HG03439 (cell line): ENCODE results near the gene RNF2.
"Not testable (repeated sequence)": the region's sequence is repeated elsewhere in the genome, so short reads cannot be mapped to it uniquely, and the experiment has no call there.

Experiments
- ATAC-seq: cut with Tn5 transposase; IDR thresholded peaks from one replicate; pipeline ENCODE4 v1.9.1; 2021; ENCODE audit warnings: mild to moderate bottlenecking, moderate library complexity; ENCODE audit not compliant: unreplicated experiment

The RNF2 gene

DNA sequence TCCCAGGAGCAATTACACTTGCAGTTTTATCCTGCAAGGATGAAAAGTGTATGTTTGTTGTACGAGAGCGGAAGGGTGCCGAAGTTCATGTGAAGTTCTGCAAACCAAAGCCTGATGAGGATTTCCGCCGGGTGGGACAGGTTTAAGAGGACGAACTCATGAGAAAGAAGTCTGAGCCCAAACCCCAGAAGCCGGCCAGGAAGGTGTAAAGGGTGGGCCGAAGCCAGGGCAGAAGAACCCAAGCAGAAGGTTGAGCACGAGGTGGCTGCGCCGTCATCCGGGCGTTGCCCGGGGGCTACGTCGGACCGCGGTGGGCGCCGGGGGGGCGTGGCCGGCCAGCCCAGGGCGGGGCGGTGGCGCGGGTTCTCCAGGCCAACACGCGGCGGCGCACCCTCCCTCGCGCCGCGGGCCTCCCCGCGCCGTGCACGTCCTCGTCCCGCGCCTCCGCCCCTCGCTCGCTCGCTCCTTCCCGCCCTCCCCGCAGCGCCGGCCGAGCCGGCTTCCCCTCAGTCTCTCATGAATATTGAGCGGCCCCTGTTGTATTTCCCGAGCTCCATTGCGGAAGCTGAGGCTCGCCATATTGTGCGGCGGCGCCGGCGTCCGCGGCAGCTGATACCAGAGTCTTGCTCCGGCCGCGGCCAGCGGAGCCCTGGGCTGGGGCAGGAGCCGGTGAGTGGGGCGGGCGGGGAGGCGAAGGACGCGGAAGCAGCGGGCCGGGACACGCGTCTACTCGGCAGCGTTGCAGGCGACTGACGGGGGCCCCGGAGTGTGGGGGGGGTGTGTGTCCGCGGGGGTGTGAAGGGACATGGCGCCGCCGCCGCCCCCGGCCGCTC is at the start of gene RNF2:
RNF2 (plus strand) TSS at position 578 of the 833 bp plus-strand sequence. CDS start 41,996 bp downstream, outside the sequence.
- ATAC-seq, result peak; percentile 82

DNA sequence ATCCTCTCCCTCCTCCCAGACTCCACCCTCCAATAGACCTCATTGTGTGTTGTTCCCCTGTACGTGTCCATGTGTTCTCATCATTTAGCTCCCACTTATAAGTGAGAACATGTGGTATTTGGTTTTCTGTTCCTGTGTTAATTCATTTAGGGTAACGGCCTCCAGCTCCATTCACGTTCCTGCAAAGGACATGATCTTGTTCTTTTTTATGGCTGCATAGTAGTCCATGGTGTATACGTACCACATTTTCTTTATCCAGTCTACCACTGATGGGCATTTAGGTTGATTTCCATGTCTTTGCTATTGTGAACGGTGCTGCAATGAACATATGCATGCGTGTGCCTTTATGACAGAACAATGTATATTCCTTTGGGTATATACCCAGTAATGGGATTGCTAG is 45.4 kb upstream of the RNF2 start:
- ATAC-seq, result not testable (repeated sequence)

DNA sequence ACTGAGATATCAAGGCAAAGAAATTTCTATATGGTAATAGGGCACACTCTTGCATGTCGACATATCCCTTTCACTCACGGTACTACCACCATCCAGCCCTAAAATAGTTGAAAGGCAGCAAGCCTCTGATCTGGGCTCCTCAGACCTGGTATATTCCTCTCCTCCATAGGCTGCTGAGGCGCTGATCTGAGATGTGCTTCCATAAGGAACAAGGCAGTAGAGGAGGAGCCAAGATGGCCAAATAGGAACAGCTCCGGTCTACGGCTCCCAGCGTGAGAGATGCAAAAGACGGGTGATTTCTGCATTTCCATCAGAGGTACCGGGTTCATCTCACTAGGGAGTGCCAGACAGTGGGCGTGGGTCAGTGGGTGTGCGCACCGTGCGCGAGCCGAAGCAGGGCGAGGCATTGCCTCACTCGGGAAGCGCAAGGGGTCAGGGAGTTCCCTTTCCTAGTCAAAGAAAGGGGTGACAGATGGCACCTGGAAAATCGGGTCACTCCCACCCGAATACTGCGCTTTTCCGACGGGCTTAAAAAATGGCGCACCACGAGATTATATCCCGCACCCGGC is 44.0 kb upstream of the RNF2 start:
- ATAC-seq, result not testable (repeated sequence)

DNA sequence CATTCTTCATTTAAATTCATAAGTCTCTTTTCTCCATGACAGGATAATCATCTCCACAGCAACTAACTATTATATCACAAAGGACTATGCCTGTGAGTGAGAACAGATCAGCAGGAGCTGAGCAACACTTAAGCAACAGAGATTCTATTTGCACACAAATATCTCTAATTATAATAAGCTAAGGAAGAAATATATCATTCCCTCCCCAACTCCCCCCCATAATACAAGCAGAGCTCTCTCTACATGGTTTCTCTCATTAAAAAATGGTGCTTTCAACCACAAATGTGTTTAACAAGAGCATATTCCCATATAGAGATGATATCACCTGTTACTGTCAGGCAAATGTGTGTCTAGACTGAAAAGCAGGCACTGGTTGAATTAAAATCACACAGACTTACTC is 36.5 kb upstream of the RNF2 start:
- no peak for ATAC-seq

GRCh38 chr1:185010361-185010760 is 35.0 kb upstream of the RNF2 start:
- ATAC-seq, result no peak

DNA sequence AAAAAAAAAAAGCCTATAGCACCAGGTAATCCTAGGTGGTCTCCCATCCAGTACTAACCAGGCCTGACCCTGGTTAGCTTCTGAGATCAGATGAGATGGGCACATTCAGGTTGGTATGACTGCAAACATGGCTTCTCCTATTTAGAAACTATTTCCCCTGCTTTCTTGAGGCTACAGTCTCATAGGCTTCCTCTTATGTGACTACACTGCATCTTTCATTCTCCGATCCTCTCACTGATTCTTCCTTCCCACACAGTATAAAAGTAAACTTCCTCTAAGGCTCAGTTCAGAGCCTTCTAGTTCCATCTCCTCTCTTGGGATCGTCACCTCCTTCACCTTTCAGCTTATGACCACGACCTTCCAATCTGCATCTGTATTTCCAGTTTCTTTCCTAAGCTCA is 30.4 kb upstream of the RNF2 start:
- ATAC-seq, result no peak

DNA sequence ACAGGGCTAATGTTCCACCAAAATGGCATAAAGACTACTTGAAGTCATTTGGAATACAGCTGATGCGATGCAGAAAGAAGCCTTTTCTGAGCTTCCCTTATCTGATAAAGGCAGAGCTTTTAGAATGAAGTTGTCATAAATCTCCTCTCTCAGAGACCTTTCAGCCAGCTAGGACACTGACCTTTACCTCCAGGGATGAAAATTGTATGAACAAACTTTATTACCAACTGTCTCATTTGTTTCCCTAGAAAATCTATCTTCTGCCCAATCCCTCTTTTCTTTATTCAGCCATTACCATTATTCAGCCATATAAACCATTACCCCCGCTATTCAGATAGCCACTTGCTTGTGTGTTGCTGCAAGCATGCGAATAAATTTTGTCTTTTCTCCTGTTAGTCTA is 29.7 kb upstream of the RNF2 start:
- ATAC-seq, result no peak

DNA sequence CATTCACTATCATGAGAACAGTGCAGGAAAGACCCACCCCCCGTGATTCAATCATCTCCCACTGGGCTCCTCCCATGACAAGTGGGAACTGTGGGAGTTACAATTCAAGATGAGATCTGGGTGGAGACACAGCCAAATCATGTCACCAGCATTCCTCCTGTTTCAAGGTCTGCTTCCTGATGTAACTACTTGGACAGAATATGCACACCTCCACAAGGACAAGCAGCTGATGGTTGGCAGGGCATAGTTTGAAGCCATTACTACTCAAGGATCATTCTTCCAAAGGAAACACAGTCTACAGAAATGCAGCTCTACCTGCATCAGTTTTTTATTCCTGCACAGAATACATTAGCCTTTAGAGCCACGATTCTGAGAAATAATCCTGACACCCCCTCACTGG is 28.5 kb upstream of the RNF2 start:
- ATAC-seq, result no peak

DNA sequence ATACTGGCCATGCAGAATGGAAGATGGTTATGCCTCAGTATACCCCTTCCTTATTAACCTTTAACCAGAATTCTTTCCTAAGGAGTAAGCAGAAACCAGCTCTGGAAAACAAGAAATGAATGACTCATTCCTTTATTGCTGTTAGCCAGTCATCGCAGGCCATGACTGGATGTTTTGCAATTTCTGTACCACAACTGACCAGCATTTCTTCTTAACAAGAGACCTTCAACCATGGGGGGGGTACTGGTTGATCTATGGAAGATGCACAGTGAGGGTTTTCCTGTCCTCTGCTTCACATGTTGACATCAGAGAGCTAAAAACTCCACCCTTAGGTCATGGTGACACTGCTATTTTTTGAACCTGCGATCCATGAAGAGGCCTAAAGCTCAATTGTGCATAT is 28.0 kb upstream of the RNF2 start:
- no peak for ATAC-seq

DNA sequence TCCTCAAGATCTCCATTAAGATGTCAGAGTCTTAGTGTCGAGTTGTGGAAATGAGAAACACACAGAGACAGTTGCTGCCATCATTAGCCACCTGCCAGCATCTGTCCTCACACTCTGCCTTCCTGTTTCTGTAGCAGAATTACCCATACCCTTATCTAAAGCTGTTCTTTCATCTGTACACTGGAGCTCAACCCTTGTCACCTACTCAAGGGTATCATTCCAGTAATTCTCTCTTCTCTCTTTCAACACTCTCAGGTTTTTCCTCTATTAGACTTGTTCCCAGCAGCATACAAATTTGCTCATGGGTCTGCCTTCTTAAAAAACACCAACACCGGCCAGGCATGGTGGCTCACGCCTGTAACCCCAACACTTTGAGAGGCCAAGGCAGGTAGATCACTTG is 27.4 kb upstream of the RNF2 start:
- ATAC-seq, result no peak

GRCh38 chr1:185027252-185027882 is 18.0 kb upstream of the RNF2 start:
- no peak for ATAC-seq

GRCh38 chr1:185033686-185034085 is 11.7 kb upstream of the RNF2 start:
- no peak for ATAC-seq

DNA sequence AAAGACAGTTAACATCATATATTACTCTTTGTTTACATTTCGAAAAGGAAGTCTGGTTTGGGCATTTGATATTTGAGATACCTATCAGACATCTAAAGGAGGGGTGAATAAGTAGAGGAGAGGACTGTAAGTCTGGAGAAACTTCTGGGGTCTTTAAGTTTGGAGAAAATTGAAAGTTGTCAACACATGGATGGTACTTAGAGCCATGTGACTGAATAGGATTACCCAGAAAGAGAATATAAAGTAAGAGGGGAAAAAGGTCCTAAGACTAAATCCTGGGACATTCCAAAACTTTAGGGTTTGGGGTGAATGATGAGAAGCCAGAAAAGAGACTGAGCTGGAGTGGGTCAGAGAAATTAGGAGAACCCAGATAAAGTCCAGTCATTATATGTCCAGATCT is 10.1 kb upstream of the RNF2 start:
- no peak for ATAC-seq

GRCh38 chr1:185038813-185039376 is 6.5 kb upstream of the RNF2 start:
- ATAC-seq, result no peak

GRCh38 chr1:185039726-185040407 is 5.5 kb upstream of the RNF2 start:
- ATAC-seq, result no peak

- no peak for ATAC-seq
Measured at GRCh38 chr1:185040408-185040735, 5.0 kb upstream of the RNF2 start.

- ATAC-seq, result no peak
Measured at GRCh38 chr1:185041742-185042141, 3.6 kb upstream of the RNF2 start.

DNA sequence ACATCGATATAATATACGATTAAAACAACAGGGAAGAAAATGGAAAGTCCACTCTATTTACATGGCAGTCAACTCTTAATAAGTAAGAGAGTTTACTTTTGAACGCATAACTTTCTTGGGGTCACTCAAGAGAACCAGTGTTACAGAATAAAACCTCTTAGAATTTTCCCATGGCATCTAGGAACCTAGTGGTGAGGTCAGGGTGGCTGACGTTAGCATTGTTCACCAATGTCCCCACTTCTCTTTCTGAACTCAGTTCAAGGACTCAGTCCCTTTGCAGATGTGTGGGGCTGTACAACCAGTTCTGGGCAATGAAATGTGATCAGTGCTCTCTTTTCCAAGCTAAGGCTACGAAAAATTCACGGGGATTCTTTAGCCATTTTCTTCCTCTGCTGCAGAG is 2.6 kb upstream of the RNF2 start:
- no peak for ATAC-seq

- ATAC-seq, result no peak
Measured at GRCh38 chr1:185044387-185044786, 971 bp upstream of the RNF2 start.

DNA sequence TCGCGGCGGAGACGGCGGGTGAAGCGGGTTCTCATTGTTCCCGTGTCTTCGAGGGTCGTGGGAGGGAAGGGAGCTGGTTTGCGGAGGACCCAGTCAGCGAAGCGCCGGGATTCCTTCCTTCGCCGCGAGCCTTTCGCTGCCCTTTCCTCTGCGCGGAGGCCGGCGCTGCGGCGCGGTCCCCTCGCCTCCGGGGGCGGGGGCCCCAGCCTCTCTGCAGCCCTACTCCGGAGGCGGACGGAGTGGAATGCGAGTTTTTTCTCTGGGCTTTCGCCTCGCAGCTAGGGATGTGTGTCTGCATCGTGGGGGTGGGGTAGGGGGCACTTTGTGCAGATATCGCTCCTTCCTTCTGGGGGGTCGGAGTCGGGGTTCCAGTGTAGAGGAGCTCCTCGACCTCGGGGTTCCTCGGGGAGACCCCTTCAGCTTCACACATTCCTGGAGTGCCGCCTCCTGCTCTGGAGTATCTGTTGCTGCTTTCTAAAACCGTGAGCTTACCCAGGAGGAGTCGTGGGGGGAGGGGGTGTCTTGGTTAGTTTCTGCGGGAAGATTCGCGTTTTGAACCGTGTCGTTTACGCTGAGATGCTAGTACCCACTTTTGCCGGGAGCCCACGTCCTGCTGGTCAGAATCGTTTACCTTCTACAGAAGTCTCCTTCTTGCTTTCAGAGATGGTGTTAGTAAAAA is 595 bp downstream of the RNF2 start:
- no peak for ATAC-seq

GRCh38 chr1:185046668-185047067 is 1.3 kb downstream of the RNF2 start:
- no peak for ATAC-seq
